Large intestine (tissue), 3 donors: Measurements from ENCODE around the gene RDH12. TPM values are rescaled to one million over a fixed set of nuclear protein-coding genes. Genes with fewer than 3 reads are reported as not detected.

Source experiments
- DNase-seq, 2 donors: peaks; one replicate each; pipeline versions ENCODE4 v3.0.0 to v3.0.0-alpha.2; 2013
- H3K27ac ChIP-seq: one replicate; pipeline ENCODE4 v1.5.1; 2013; ENCODE audit warnings: low read length
- H3K27me3 ChIP-seq: 2 replicates; pipeline ENCODE4 v1.6.1; 2013; ENCODE audit warnings: low read length; ENCODE audit not compliant: control insufficient read depth, insufficient read depth
- H3K36me3 ChIP-seq: 2 replicates; pipeline ENCODE4 v1.6.1; 2013; ENCODE audit warnings: low read length; ENCODE audit not compliant: control insufficient read depth, insufficient read depth
- H3K4me1 ChIP-seq: one replicate; pipeline ENCODE4 v1.6.1; 2013; ENCODE audit warnings: low read length; ENCODE audit not compliant: control insufficient read depth, insufficient read depth
- H3K4me3 ChIP-seq: one replicate; pipeline ENCODE4 v1.5.1; 2013; ENCODE audit warnings: low read length
- H3K9me3 ChIP-seq: one replicate; pipeline ENCODE4 v1.6.1; 2013; ENCODE audit warnings: mild to moderate bottlenecking, low read depth, low read length, moderate library complexity; ENCODE audit not compliant: control insufficient read depth
- WGBS: methylation state at CpG from one replicate; pipeline ENCODE4 v1.1.5; 2013; ENCODE audit warnings: low lambda C conversion rate; ENCODE audit not compliant: insufficient coverage; 5-methylcytosine and 5-hydroxymethylcytosine counted together
- polyA plus RNA-seq: library from polyadenylated mRNA; unstranded; fragments of 120-200 nt; gene quantifications from one replicate; pipeline ENCODE4 v1.2.1, GENCODE V29; 2013

The RDH12 gene
- polyA plus RNA-seq, 1 donor = 0.88 TPM

GRCh38 chr14:67675219-67675582, 26.5 kb upstream of the RDH12 start:
- Histone ChIP-seq H3K36me3 (peaks cover 10% of the 10 kb centered on the region), H3K27ac (peak overlapping the region; percentile 97), H3K4me3 (peak overlapping the region; percentile 94), H3K4me1 (peaks cover 12% of the 10 kb centered on the region), H3K27me3 (no peaks in the 10 kb centered on the region), H3K9me3 (peaks cover 2% of the 10 kb centered on the region)
- no peak for DNase-seq
- no CpG with 5 or more reads among the region's 16 CpGs for WGBS

DNA sequence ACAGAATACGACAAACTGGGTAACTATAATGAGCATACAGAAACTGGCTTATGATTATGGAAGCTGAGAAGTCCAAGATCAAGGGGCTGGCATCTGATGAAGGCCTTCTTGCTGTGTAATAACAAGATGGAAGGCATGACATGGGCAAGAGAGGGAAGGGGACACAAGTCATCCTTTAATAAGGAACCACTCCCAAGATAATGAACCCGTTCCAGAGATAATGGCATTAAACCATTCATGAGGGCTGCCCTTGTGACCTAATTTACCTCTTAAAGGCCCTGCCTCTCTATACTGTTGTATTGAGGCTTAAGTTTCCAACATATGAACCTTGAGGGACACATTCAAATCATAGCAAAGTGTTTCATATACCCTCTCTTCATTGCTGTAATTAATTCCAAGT, 22.7 kb upstream of the RDH12 start:
- Histone ChIP-seq H3K27ac (no peak overlapping the region), H3K4me1 (peaks cover 6% of the 10 kb centered on the region), H3K9me3 (peaks cover 2% of the 10 kb centered on the region), H3K27me3 (no peaks in the 10 kb centered on the region), H3K36me3 (peaks cover 10% of the 10 kb centered on the region), H3K4me3 (no peak overlapping the region)
- WGBS = 80% methylated on average over 1 of the region's 2 CpGs
- DNase-seq = no peak

DNA sequence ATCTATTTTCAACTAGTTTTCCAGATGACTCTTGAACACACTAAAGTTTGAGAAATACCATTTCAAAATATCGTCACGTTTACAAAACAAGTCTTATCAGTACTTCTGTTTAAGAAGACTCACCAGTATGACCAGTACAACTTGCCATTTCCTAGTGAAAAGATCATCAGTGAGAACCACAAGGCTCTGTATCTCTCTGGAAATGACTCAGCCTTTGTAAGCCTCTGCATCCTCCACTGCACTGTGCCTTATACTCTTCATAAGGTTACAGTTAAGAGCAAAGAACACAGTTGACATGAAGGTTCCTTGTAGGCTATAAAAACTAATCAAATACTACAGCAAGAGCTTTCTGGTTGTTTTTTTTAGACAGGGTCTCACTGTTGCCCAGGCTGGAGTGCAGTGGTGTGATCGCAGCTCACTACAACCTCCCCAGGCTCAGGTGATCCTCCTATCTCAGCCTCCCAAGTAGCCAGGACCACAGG, 21.5 kb upstream of the RDH12 start:
- H3K36me3 ChIP-seq = peaks cover 19% of the 10 kb centered on the region
- peaks cover 6% of the 10 kb centered on the region for H3K4me1 ChIP-seq
- no peak overlapping the region for H3K27ac ChIP-seq
- no peaks in the 10 kb centered on the region for H3K9me3 ChIP-seq
- no peaks in the 10 kb centered on the region for H3K27me3 ChIP-seq
- no peak overlapping the region for H3K4me3 ChIP-seq
- DNase-seq = no peak
- WGBS = no CpG with 5 or more reads among the region's 3 CpGs

- Histone ChIP-seq H3K4me1 (peaks cover 3% of the 10 kb centered on the region), H3K4me3 (no peak overlapping the region), H3K9me3 (no peaks in the 10 kb centered on the region), H3K27ac (no peak overlapping the region), H3K27me3 (no peaks in the 10 kb centered on the region), H3K36me3 (peaks cover 25% of the 10 kb centered on the region)
- no peak for DNase-seq
- WGBS = no CpG with 5 or more reads among the region's 2 CpGs
Measured at GRCh38 chr14:67680941-67681340, 20.7 kb upstream of the RDH12 start.

- no peak overlapping the region for H3K4me3 ChIP-seq
- no peak for DNase-seq
- H3K4me1 ChIP-seq = no peaks in the 10 kb centered on the region
- no peak overlapping the region for H3K27ac ChIP-seq
- H3K9me3 ChIP-seq = no peaks in the 10 kb centered on the region
- peaks cover 35% of the 10 kb centered on the region for H3K36me3 ChIP-seq
- no peaks in the 10 kb centered on the region for H3K27me3 ChIP-seq
Measured at GRCh38 chr14:67683842-67684241, 17.8 kb upstream of the RDH12 start.

- H3K4me3 ChIP-seq = no peak overlapping the region
- H3K27me3 ChIP-seq = no peaks in the 10 kb centered on the region
- no peak for DNase-seq
- H3K36me3 ChIP-seq = peaks cover 60% of the 10 kb centered on the region
- WGBS = no CpG with 5 or more reads among the region's 4 CpGs
- H3K9me3 ChIP-seq = no peaks in the 10 kb centered on the region
- no peak overlapping the region for H3K27ac ChIP-seq
- peaks cover 4% of the 10 kb centered on the region for H3K4me1 ChIP-seq
Measured at GRCh38 chr14:67690011-67690410, 11.7 kb upstream of the RDH12 start.

- H3K4me1 ChIP-seq = peaks cover 4% of the 10 kb centered on the region
- peaks cover 25% of the 10 kb centered on the region for H3K36me3 ChIP-seq
- H3K4me3 ChIP-seq = peak overlapping the region; percentile 65
- WGBS = no CpG with 5 or more reads among the region's 21 CpGs
- H3K27me3 ChIP-seq = no peaks in the 10 kb centered on the region
- peak; percentile 82 to 91 for DNase-seq
- peak overlapping the region; percentile 86 for H3K27ac ChIP-seq
- no peaks in the 10 kb centered on the region for H3K9me3 ChIP-seq
Measured at GRCh38 chr14:67694791-67695393, 6.8 kb upstream of the RDH12 start.

- WGBS = no CpG with 5 or more reads among the region's 25 CpGs
- Histone ChIP-seq H3K4me3 (peak within 1 kb of the TSS; percentile 65), H3K4me1 (peaks cover 4% of the 10 kb centered on the region), H3K9me3 (no peaks in the 10 kb centered on the region), H3K27me3 (no peaks in the 10 kb centered on the region), H3K36me3 (peaks cover 19% of the 10 kb centered on the region), H3K27ac (peak within 1 kb of the TSS; percentile 86)
- peak; percentile 88 to 92 for DNase-seq
Measured at GRCh38 chr14:67695394-67695949, 6.2 kb upstream of the RDH12 start, which contains the start of gene RDH11. Gene RDH11, minus strand, starts transcription at chr14:67695764. Its CDS starts 61 bp downstream, at chr14:67695703.

DNA sequence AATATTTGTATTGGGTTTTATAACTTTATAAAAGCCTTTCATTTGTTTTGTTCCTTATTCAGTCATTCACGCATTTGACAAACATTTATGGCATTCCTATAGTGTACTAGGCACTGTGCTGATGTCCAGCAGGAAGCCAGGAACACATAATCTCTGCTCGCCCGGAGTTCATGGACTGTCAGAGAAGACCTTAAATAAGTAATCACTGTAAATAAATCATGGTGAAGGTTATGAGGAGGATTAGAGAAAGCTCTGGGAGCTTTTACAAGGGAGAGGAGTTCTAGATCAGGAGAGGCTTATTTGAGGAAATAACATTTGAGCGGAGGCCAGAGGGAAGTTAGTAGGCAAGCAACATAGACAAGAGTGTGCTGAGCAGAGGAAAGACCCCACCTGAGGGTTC, 4.7 kb upstream of the RDH12 start:
- no peak overlapping the region for H3K27ac ChIP-seq

GRCh38 chr14:67698179-67698578, 3.5 kb upstream of the RDH12 start:
- H3K4me3 ChIP-seq = no peak overlapping the region
- H3K27ac ChIP-seq = no peak overlapping the region
- no peaks in the 10 kb centered on the region for H3K9me3 ChIP-seq
- no peak for DNase-seq
- H3K27me3 ChIP-seq = no peaks in the 10 kb centered on the region
- WGBS = 67% methylated on average over 1 of the region's 1 CpG
- H3K4me1 ChIP-seq = peaks cover 4% of the 10 kb centered on the region
- H3K36me3 ChIP-seq = no peaks in the 10 kb centered on the region

More for the DNA sequence above, 4.7 kb upstream of the RDH12 start:
- Histone ChIP-seq H3K9me3 (no peaks in the 10 kb centered on the region), H3K4me3 (no peak overlapping the region), H3K4me1 (peaks cover 4% of the 10 kb centered on the region), H3K27me3 (no peaks in the 10 kb centered on the region), H3K36me3 (peaks cover 4% of the 10 kb centered on the region)
- WGBS = 86% methylated on average over 1 of the region's 4 CpGs
- DNase-seq = no peak

- Histone ChIP-seq H3K4me1 (no peaks in the 10 kb centered on the region), H3K36me3 (no peaks in the 10 kb centered on the region), H3K4me3 (no peak overlapping the region), H3K27ac (no peak overlapping the region), H3K27me3 (no peaks in the 10 kb centered on the region), H3K9me3 (no peaks in the 10 kb centered on the region)
- 80% methylated on average over 1 of the region's 3 CpGs for WGBS
- no peak for DNase-seq
Measured at GRCh38 chr14:67703997-67704396, 2.3 kb downstream of the RDH12 start.
